SKM-1 treated with dmso at 0.1 percent for 144 hours (cell line): Measurements from ENCODE around the gene PCID2.

Experiments used
- DNase-seq: peaks from one replicate; lab custom pipeline; 2025; ENCODE audit not compliant: unreplicated experiment; lab: John Stamatoyannopoulos, UW

Gene PCID2

GRCh38 chr13:113220141-113220598, 11.7 kb upstream of the PCID2 start:
- no peak for DNase-seq

GRCh38 chr13:113219256-113219940, 10.9 kb upstream of the PCID2 start:
- no peak for DNase-seq

GRCh38 chr13:113218586-113218985, 10.1 kb upstream of the PCID2 start:
- DNase-seq = no peak

GRCh38 chr13:113216254-113217048, 8.0 kb upstream of the PCID2 start:
- DNase-seq = no peak

GRCh38 chr13:113211774-113212173, 3.3 kb upstream of the PCID2 start:
- no peak for DNase-seq

- DNase-seq = no peak
These were observed 2.4 kb upstream of the PCID2 start for GRCh38 chr13:113210833-113211232.

GRCh38 chr13:113209759-113210421, 1.4 kb upstream of the PCID2 start:
- DNase-seq = peak; percentile 23

- DNase-seq = peak; percentile 23
These were observed 878 bp upstream of the PCID2 start, which contains the start of gene CUL4A for GRCh38 chr13:113209336-113209758. Gene CUL4A (plus strand): TSS chr13:113209613. CDS start chr13:113209628, 15 bp downstream.

- DNase-seq = no peak
These were observed 514 bp downstream of the PCID2 start for GRCh38 chr13:113207890-113208420.

GRCh38 chr13:113207460-113207859, 1.0 kb downstream of the PCID2 start:
- DNase-seq = no peak

GRCh38 chr13:113205428-113205931, 3.0 kb downstream of the PCID2 start:
- no peak for DNase-seq

- no peak for DNase-seq
These were observed 4.1 kb downstream of the PCID2 start for GRCh38 chr13:113204378-113204734.

- DNase-seq = no peak
These were observed 4.7 kb downstream of the PCID2 start for GRCh38 chr13:113203507-113204377.

GRCh38 chr13:113202912-113203311, 5.6 kb downstream of the PCID2 start:
- no peak for DNase-seq

GRCh38 chr13:113201815-113202214, 6.7 kb downstream of the PCID2 start:
- no peak for DNase-seq

GRCh38 chr13:113196970-113197737, 11.3 kb downstream of the PCID2 start:
- no peak for DNase-seq

- no peak for DNase-seq
These were observed 13.1 kb downstream of the PCID2 start for GRCh38 chr13:113195360-113195759.

- no peak for DNase-seq
These were observed 15.6 kb downstream of the PCID2 start for GRCh38 chr13:113192902-113193301.

- no peak for DNase-seq
These were observed 16.2 kb downstream of the PCID2 start for GRCh38 chr13:113192279-113192678.

GRCh38 chr13:113190181-113190580, 18.3 kb downstream of the PCID2 start:
- no peak for DNase-seq
